Lower leg skin (tissue), 4 donors: Measurements from ENCODE around the gene MS4A13. TPM values are rescaled to one million over a fixed set of nuclear protein-coding genes. Genes with fewer than 3 reads are reported as not detected.

Experiments
- total RNA-seq, 4 donors: library from RNA; depleted of rRNA; stranded (reverse); fragments of >200 nt; gene quantifications; one replicate each; pipeline ENCODE4 v1.1.0, GENCODE V29; 2016

MS4A13 gene
- total RNA-seq, 4 donors from 2014 or later = not detected

Other genes starting within 250 kb of the MS4A13 start
- 1 to 10 TPM; 3.0 to 9.5 (median 6.2) TPM for gene MS4A4A, start 234.7 kb upstream of the MS4A13 start, total RNA-seq
- not detected for gene MS4A6E, start 188.1 kb upstream of the MS4A13 start, total RNA-seq
- 1 to 10 TPM; 2.4 to 5.7 (median 2.8) TPM for gene MS4A7, start 136.9 kb upstream of the MS4A13 start, total RNA-seq
- 1 to 10 TPM in 1 of 4 donors, under 1 TPM in 2, not detected in 1; 0.10 to 1.2 (median 0.38) TPM for gene MS4A14, start 118.9 kb upstream of the MS4A13 start, total RNA-seq
- not detected for gene MS4A5, start 85.8 kb upstream of the MS4A13 start, total RNA-seq
- gene MS4A1, start 59.5 kb upstream of the MS4A13 start, total RNA-seq = under 1 TPM in 2 of 4 donors, not detected in 2; 0.27 to 0.72 TPM
- gene MS4A12, start 22.6 kb upstream of the MS4A13 start, total RNA-seq = not detected
- not detected for gene MS4A8, start 184.2 kb downstream of the MS4A13 start, total RNA-seq
- not detected for gene MS4A18, start 209.3 kb downstream of the MS4A13 start, total RNA-seq
- gene MS4A15, start 241.5 kb downstream of the MS4A13 start, total RNA-seq = not detected